GM21367 (cell line): ENCODE results near the gene MACROH2A1.

Experiments
- ATAC-seq: cut with Tn5 transposase; IDR thresholded peaks from one replicate; pipeline ENCODE4 v1.9.1; 2021; ENCODE audit not compliant: unreplicated experiment

The MACROH2A1 gene

DNA sequence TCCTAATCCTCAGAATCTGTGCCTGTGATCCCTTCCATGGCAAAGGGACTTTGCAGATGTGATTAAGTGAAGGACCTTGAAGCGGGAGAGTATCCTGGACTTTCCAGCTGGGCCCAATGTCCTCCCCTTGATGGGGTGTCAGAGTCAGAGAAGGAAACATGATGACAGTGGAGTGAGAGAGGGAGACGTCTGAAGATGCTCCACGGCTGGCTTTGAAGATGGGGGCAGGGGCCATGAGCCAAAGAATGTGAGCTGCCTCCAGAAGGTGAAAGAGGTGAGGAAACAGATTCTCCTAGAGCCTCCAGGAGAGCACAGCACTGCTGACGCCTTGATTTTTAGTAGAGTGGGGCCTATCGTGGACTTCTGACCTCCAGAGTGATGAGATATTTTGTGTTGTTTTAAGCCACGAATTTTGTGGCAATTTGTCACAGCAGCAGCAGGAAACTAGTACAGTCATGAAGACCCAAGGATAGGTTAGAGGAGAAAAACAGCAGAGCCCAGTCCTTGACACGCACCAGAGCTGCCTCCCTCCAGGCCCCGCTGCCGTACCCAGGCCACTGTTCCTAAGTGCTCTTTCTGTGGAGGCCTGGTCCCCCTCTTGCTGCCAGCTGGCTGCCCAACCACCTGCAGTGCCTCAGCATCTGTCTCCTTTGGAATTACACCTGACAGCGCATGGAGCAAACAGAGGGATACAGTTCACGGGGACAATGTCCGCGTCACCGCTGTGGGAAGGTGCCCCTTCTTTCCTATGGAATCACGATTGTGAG lies 78.1 kb downstream of the MACROH2A1 start:
- ATAC-seq: no peak

DNA sequence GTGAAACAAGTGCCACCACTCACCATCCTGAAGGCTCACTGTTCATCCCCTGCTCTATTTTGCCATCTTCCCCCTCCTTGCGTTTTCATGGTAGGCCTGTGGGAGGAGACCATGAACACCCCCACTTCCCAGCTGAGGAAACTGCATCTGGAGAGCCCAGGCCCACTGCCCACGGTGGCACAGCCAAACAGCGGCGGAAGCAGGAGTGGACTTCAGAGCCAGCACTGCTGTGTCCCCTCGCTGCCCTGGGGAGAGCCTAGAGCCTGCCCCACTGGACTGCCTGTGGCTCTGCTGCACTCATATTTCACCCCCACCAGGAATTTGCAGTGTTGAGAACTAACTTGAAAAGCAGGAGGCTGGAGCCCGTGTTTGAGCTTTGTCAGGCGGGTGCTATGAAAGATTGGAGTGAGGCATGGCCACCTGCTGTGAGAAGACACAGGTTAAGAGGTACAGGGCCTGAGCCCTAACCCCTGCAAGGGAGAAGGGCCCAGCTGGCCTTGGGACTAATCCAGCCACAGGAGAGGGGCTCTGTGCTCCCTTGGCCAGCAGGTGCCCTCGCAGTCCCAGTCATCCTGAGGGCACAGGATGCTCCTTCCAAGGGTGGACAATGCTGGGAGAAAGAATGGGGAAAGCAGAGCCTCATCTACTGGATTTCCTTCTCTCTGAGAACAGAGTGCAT lies 79.0 kb downstream of the MACROH2A1 start:
- no peak for ATAC-seq

DNA sequence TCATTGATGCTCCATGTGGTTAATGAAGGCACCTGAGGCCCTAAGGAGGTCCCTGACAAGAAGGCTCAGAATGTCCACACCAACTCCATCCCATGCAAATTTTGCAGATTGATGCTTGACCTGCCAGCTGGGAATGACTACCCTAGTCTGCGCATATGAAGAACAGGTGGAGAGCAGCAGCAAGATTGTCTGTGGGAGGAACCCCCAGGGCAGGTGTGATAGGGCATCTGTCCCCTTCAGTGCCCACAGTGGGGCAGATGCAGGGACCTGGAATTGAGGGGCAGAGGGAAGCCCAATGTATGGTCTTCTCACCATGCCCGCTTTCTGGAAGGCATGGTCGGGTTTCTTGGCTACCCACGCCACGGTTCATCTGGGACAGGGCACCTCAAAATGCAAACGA lies 79.6 kb downstream of the MACROH2A1 start:
- no peak for ATAC-seq

DNA sequence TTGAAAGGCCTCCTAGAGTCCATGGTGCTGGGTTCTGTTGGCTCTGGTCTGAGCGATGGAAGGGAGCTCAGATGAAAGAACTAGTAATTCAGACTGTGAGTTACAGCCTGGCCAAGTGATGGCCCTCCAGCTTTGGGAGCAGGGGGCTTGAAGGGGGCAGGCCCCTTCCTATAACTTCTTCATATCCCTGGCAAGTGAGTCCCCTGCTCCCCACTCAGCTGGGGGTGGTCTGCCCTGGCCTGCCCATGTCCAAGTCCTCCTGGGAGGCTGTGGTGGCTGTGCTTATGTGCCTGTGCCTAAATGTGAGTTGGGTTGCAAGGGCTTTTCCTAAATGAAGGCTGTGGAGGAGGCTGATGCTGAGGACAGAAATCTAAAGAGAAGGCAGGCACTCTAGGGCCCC lies 80.1 kb downstream of the MACROH2A1 start:
- ATAC-seq: no peak

DNA sequence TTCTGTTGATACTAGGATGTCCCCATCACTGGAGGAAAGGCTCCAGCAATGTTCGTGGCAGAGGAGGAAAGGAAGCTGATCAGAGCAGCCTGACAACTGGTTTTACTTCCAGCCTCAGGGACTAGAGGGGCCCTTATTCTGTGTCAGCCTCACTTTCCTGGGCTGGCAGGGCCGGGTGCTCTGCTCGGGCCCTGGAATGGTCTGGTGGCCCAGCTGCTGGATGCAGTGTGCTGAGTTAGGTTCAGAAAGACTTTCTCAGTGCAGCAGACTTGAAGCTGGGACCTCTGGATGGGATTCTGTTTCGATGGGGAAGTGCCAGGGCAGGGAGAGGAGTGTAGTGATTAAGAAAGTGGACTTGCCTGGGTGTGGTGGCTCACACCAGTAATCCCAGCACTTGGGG lies 81.0 kb downstream of the MACROH2A1 start:
- ATAC-seq: no peak

DNA sequence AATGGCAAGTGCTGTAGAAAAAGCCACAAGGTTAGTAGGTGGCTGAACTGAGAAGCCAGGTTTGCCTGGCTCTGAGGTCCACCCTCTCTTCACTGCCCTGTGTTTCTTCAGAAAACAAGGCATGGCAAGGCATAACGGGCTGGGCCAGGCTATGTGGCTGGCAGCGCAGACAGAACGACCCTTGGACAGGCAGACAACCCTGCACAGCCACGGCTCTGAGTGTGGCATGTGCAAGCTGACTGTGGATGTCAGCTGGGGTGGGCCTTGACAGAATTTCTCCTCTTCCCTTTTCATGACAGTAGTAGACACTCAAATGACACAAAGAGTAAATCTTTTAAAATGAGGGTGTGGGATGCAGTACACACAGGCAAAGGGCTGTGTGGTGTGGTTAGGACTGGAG lies 81.7 kb downstream of the MACROH2A1 start:
- ATAC-seq: no peak

DNA sequence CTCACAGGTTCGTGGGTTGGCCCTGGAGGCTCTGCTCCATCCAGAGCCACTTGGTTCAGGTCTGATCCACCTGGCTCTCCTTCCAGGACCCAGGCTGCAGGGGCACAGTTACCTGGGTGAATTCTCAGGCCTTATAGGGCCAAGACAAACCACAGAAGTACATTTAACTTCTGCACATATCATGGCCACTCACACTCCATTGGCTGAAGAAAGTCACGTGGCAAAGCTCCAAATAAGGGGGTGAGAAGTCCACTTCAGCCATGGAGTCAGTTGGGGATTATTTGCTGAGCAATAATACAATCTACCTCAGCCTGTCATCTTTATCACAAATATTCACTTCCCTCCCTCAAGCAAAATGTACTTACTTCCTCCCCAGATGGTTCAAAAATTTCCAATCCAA lies 83.6 kb downstream of the MACROH2A1 start:
- no peak for ATAC-seq

DNA sequence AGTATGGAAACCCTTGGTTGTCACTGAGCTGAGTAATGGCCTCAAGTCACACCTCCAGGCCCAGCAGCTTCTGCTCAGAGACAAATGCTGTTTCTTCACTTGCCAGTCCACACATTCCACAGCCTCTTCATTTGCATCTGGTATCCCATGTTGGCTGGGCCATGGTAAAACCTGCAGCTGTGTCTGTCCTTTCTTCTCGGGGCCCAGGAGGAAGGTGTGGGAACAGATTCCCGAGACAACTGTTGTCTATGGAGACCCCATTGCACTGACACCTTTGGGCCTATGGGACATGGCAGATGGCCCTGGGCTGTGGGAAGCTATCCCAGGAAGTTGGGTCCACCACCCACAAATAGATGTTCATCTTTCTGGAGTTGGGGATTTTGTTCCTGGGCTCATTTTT lies 85.1 kb downstream of the MACROH2A1 start:
- no peak for ATAC-seq

DNA sequence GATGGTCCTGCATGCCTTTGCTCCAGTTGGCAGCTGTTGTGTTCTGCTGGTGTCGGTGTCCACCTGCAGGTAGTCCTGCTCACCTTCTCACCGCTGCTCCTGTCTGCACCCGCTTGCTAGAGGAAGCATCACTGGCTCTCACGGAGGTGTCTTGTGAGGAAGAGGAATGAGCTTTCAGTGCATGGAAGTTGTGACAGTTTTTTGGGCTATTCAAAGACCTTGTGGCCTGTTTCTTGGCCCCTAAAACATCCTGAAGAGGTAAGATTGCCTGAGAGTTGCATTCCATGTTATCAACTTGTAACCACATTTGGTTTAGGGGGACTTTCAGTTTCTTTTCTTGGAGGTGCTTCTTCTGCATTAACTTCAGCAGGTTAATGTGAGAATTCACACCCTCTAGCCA lies 85.6 kb downstream of the MACROH2A1 start:
- ATAC-seq: no peak

DNA sequence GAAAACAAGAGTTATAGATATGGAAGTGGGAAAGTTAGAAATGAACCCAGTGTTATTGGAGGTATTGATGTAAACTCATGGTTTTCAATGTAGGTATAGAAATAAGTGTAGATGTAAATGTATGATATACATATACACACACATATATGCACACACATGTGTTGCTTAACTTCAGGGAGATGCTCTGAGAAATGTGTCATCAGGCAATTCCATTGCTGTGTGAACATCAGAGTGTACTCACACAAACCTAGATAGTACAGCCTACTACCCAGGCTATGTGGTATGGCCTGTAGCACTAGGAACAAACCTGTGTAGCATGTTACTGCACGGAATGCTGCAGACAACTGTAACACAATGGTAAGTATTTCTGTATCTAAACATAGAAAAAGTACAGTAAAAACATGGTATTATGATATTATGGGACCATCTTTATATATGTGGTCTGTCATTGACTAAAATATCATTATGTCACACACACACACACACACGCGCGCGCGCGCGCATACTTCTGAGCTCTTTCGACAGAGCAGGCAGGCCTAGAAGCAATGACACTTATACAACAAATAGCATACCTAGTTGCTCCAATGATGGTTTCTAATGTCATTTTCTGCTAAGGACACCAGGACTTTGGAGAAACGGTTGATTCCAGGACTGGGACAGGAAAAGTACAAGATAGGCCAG lies 86.6 kb downstream of the MACROH2A1 start:
- ATAC-seq: no peak

DNA sequence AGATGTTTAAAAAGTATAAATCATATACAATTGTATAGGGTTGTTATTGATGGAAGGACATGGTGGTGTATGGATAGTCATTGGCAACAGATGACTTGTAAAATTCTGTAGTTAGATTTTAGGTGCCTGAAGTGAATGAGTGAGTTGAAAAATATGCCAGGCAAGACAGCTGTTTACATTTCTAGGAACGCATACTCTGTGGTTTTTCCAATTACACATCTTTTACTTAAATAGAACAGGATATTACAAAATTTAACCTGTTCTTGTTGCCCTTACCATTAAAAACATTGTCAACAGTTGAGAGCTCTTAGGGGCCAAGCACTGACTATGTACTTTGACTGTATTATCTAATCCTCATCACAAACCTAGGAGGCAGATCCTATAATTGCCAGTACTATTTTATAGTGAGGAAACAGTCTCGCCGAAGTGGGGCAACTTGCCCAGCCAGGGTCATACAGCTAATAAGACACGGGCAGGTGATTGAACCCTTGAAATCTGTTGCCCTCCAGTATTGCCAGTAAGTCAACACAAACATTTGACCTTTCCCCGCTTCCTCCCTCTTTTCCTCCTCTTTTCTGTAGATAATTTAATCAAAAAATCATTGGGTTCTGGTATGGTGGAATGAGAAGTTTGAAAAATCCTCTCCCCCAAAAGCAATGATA lies 88.6 kb downstream of the MACROH2A1 start:
- ATAC-seq: no peak

DNA sequence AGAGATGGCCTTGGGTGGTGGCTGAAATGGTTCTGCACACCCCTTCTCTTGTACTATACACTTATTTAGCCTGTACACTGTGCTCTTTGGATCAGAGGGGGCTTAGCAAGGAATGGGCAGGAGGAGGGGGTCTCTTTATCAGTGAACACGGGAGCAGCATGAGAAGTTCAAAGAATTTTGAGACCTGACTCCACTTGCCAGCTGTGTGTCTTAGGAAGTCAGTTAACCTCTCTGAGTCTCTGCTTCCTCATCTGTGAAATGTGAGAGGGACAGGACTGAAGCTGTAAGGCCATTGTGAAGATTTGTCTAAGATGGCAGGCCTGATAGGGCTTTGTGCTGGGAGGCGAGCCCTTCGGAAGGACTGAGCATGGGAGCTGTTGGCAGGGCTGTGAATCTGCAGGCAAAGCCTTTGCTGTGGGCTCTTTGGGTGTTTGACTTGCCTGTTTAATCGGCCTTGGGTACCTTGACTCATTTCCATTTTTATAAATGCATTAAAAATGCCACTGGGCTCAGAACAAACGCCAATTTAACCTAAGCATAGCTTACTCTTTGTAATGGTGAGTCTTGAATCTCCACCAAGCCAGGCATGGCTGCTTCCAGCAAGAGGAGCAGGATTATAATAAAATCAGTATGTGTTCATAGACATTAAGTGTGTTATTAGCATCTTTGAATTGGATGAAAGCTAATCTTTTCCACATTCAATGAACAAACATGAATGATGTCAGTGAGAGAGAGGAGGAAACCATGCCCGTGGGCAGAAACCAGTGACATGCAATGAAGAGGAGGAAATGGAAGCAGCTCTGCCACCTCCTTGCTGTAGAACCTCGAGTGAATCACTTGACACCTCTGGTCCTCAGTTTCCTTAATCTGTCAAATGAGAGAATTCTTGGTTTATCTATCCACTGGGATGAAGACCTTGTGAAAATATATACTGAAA lies 89.4 kb downstream of the MACROH2A1 start:
- ATAC-seq: no peak

DNA sequence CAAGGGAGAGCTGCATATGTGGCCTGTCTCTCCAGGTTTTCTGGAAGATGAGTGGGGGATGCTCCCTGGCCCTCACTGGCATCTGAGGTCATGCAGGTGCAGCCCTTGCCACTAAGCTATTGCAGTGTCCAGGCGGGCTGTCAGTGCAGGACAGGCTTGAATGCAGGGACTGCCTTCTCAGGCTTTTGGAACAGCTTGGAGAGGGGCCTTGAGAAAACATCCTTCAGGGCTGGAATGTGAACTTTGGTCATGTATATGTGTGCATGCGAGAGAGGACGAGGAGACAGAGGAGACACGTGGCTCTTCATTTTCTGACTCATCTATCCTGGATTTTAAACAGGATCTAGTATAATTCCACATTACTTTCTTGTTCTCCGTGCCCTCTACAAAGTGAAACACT lies 90.3 kb downstream of the MACROH2A1 start:
- no peak for ATAC-seq

DNA sequence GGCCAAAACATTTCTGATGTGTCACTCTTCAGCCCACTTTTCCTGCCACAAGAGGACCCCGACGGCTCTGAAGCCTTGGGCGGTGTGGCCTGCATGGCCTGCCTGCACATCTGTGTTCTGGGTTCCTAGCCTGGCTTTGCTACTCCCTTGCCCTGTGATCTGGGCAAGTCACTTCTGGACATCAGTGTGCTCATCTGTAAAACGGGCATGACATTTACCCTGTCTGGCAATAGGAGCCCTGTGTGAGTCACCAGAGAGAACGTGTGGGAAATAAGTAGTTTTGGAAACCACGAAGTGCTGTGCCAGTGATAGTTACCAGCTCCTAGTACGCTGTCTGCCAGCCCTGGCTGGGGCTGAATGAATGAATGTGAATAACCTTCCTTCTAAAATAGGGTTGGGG lies 90.8 kb downstream of the MACROH2A1 start:
- no peak for ATAC-seq

DNA sequence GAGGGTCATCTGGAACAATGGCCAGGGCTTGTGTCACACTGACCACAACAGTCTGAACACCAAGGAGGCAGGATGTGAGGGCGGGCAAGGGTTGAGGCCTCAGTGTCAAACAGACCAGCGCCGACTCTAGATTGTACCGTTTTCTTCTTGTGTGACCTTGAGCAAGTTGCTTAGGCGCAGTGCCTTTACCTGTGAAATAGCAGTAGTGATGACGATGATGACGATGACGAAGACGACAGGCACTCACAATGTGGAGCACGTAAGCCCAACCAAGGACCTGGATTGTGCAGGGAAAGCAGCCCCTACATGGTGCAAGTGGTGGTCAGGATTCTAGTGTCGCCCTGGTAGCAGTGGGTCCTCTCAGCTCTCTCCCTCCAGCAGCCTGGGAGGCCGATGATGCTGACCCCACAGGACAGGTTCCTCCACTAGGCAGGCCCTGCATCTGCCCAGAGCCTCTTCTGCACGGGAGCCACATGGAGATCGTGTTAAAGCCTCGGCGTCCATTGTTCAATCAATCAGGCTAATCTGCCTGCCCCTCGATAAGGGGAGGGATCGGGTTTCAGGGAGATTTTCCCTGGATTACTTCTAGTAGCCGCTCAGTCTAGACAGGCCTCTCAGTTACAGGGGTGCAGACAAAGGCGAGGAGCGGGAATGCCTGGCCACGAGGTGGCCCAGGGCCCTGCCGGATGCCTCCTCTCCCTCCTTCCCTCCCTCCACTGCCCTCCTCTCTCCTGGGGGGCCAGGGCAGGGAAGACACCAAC lies 91.7 kb downstream of the MACROH2A1 start:
- ATAC-seq: no peak

DNA sequence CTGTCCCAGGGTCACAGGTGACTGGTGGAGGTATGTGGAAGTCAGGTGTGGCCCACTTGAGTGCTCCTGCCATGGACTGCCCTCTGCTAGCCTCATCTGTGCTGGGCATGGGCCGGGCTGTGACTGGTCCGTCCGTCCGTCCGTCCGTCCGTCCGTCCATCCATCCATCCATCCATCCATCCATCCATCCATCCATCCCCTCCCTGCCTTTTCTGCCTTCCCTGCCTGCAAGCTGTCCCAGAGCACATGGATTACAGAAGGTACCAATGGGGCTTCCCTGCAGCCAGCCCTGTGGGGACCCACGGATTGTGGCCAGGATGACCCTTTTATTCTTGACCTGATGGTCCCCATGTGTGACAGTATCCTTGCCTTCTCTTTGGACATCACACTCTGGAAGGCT lies 92.5 kb downstream of the MACROH2A1 start:
- ATAC-seq: no peak

DNA sequence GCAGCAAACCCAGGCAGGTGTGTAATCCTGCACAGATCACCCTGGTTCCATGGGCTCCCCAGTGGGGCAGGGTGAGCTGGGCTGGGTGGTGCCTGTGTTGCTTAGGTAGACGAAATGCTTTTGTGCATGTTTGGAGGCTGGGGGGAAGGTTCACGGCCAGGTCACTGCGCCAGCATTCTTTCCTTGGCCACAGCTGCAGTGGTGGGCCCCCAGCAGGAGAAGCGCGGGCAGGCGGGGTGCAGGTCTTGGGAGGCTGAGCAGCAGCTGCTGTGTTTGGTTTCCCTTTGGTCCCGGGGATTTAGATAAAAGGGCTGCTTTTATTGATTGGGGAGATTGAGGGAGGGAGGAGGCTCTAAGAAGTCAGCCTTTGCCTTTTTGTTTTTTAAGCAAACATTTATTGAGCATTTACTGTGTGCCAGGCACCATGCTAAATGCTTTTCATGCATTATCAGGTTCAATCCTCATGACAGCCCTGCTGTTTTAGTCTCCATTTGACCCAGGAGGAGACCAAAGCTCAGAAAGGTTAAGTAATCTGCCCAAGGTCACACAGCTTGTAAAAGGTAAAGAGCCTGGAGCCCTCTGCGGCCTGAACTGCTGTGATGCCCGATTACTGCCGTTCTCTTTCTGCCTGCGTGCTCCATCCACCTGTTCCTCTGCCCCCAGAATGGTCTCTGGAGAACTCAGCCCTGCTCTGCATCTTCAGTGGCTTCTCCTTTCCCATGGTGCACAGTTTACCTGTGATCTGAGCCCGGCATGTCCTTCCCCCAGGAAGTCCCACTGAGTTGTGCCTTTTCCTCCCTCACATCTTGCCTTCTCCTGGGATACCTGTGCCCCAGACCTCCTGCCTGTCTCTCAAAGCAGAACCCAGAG lies 94.4 kb downstream of the MACROH2A1 start:
- ATAC-seq: no peak

DNA sequence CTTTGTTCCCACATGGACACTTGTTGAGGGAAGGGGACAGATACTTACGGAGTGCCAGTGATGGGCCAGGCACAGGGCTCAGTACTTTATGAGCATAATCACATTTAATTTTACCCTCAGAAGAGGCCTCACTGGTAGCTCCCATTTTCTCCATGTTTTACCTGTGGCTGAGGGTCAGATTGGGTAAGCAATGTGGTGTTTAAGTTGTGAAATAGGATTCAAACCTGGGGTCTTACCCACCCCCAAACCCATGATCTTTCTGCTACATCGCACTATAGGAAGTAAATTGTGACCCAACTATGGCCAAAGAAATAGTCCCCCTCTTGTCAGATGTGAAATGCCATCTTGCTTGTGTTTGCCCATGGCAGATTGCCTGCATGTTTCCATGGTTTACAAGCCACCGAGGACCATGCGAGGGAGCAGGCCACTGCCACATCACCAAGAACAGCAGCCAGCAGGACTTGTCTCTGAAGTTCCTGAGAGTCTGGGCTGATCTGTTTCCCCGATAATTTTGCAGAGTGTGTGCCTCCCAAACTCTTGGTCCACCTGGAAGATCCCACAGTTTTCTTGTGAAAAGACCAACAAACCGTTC lies 95.4 kb downstream of the MACROH2A1 start:
- no peak for ATAC-seq
